Hepatocyte (in vitro differentiated cells): ENCODE measurements around the gene UPK1B. TPM values are rescaled to one million over a fixed set of nuclear protein-coding genes. Genes with fewer than 3 reads are reported as not detected.

Experiments used
- DNase-seq: peaks from one replicate; pipeline ENCODE4 v3.0.0-alpha.2; 2016; ENCODE audit warnings: low spot score
- H2AFZ ChIP-seq: fragments of 200-600 bp; sonication (generic); 2 replicates; pipeline ENCODE4 v1.6.0; 2016; ENCODE audit warnings: antibody characterized with exemption, mild to moderate bottlenecking
- H3K27ac ChIP-seq: fragments of 200-600 bp; sonication (generic); 2 replicates; pipeline ENCODE4 v1.5.1; 2016; ENCODE audit warnings: mild to moderate bottlenecking
- H3K27me3 ChIP-seq: fragments of 200-600 bp; sonication (generic); 2 replicates; pipeline ENCODE4 v1.6.1; 2016
- H3K36me3 ChIP-seq: fragments of 200-600 bp; sonication (generic); replicated peaks from 2 replicates; pipeline ENCODE4 v1.5.1; 2016; ENCODE audit warnings: low read depth; ENCODE audit not compliant: insufficient read depth
- H3K4me1 ChIP-seq: fragments of 200-600 bp; sonication (generic); 2 replicates; pipeline ENCODE4 v1.5.1; 2016; ENCODE audit warnings: mild to moderate bottlenecking, moderate library complexity; ENCODE audit not compliant: insufficient read depth
- H3K4me2 ChIP-seq: fragments of 200-600 bp; sonication (generic); 2 replicates; pipeline ENCODE4 v1.6.0; 2016
- H3K4me3 ChIP-seq: fragments of 200-600 bp; sonication (generic); 2 replicates; pipeline ENCODE4 v1.5.1; 2016; ENCODE audit warnings: mild to moderate bottlenecking
- H3K79me2 ChIP-seq: fragments of 200-600 bp; sonication (generic); 2 replicates; pipeline ENCODE4 v1.6.0; 2017; ENCODE audit warnings: mild to moderate bottlenecking
- H3K9me2 ChIP-seq: fragments of 200-600 bp; sonication (generic); replicated peaks from 2 replicates; pipeline ENCODE4 v1.6.0; 2017; ENCODE audit warnings: mild to moderate bottlenecking; ENCODE audit not compliant: insufficient read depth
- H3K9me3 ChIP-seq: fragments of 200-600 bp; sonication (generic); 2 replicates; pipeline ENCODE4 v1.5.1; 2016; ENCODE audit warnings: low read depth, mild to moderate bottlenecking
- H4K20me1 ChIP-seq: fragments of 200-600 bp; sonication (generic); 2 replicates; pipeline ENCODE4 v1.6.0; 2016; ENCODE audit warnings: mild to moderate bottlenecking; ENCODE audit not compliant: insufficient read depth, poor library complexity, severe bottlenecking
- EZH2 ChIP-seq: fragments of 200-600 bp; sonication (generic); IDR thresholded peaks from 2 replicates; pipeline ENCODE4 v1.6.1; 2016; ENCODE audit warnings: antibody characterized with exemption, mild to moderate bottlenecking, borderline replicate concordance
- EZH2phosphoT487 ChIP-seq: fragments of 200-600 bp; sonication (generic); IDR thresholded peaks from one replicate; pipeline ENCODE4 v1.6.1; 2018; ENCODE audit warnings: antibody characterized with exemption, mild to moderate bottlenecking, low read depth, moderate library complexity; ENCODE audit not compliant: unreplicated experiment, severe bottlenecking
- WGBS: methylation state at CpG from one replicate; pipeline ENCODE4 v1.1.6; 2016; ENCODE audit warnings: low lambda C conversion rate; ENCODE audit errors: missing lambda C conversion rate; 5-methylcytosine and 5-hydroxymethylcytosine counted together
- polyA plus RNA-seq: library from polyadenylated mRNA; unstranded; fragments of >200 nt; fragmentation: Nextera tagmentation; extraction: Ambion mirVana; gene quantifications from 2 replicates; pipeline ENCODE4 v1.2.1, GENCODE V29; 2016
- total RNA-seq: library from RNA; depleted of rRNA; stranded (reverse); fragments of >200 nt; gene quantifications from 2 replicates; pipeline ENCODE4 v1.2.3, GENCODE V29; 2014
- TF ChIP-seq, protein P1 (sequence below): fragments of 200-600 bp; sonication (generic); IDR thresholded peaks from 2 replicates; pipeline ENCODE4 v1.5.1; 2016; ENCODE audit warnings: antibody characterized with exemption, mild to moderate bottlenecking; ENCODE audit not compliant: poor library complexity

UPK1B gene
- total and polyA plus RNA-seq, 2 experiments from 2014 or later, result 9.0 to 17.3 TPM

DNA sequence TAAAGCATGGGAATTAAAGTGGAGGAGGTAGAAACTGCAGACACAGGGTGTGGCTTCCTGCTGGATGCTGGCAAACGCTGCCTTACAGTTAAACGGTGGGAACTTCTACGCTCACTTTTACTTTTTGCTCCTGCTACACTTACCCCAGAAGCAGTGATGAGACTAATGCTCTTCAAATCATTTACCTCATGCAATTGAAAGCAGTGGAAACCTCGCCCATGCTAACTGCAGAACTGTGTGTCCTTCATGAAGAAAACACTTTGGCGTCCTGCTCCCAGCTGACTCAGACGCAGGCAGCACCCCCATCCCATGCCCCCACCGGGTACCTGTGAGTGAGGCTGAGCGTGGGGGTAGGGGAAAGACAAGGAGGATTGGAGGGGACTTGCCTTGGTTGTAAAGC, 31.8 kb downstream of the UPK1B start:
- no peak overlapping the region for H3K27ac ChIP-seq
- TF ChIP-seq, protein P1, sequence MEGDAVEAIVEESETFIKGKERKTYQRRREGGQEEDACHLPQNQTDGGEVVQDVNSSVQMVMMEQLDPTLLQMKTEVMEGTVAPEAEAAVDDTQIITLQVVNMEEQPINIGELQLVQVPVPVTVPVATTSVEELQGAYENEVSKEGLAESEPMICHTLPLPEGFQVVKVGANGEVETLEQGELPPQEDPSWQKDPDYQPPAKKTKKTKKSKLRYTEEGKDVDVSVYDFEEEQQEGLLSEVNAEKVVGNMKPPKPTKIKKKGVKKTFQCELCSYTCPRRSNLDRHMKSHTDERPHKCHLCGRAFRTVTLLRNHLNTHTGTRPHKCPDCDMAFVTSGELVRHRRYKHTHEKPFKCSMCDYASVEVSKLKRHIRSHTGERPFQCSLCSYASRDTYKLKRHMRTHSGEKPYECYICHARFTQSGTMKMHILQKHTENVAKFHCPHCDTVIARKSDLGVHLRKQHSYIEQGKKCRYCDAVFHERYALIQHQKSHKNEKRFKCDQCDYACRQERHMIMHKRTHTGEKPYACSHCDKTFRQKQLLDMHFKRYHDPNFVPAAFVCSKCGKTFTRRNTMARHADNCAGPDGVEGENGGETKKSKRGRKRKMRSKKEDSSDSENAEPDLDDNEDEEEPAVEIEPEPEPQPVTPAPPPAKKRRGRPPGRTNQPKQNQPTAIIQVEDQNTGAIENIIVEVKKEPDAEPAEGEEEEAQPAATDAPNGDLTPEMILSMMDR, result no peak
- TF ChIP-seq EZH2 (no peak), EZH2phosphoT487 (no peak)
- H3K4me2 ChIP-seq, result no peak overlapping the region

DNA sequence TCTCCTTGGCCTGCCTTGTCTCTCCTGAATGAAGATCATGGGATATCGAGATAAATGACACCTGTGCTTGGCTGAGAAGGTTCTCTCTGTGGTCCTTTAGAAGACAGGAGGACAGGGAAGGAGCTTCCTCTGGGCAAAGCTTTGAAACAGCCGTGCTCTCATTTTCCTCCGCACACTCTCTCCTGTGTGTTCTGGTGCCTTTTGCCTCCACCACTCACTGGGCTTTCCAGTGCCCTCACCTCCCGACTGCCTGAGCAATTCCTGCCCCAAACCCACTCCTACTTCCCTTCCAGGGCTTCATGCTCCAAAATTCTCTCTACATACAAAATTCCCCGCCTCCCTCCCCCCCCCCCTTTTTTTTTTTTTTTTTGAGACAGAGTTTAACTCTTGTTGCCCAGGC, 32.3 kb downstream of the UPK1B start:
- Histone ChIP-seq H3K36me3 (no peaks in the 10 kb centered on the region), H3K9me2 (no peaks in the 10 kb centered on the region), H3K27me3 (no peaks in the 10 kb centered on the region), H2AFZ (no peak overlapping the region), H3K79me2 (no peaks in the 10 kb centered on the region), H3K4me2 (no peak overlapping the region), H3K27ac (no peak overlapping the region), H3K4me1 (peaks cover 8% of the 10 kb centered on the region), H4K20me1 (no peaks in the 10 kb centered on the region), H3K9me3 (no peaks in the 10 kb centered on the region), H3K4me3 (no peak overlapping the region)
- DNase-seq, result no peak
- 99% methylated on average over 4 of the region's 5 CpGs for whole genome bisulfite sequencing
- TF ChIP-seq EZH2, result no peak

More for the DNA sequence above, 31.8 kb downstream of the UPK1B start:
- no peaks in the 10 kb centered on the region for H3K79me2 ChIP-seq
- no peaks in the 10 kb centered on the region for H3K9me3 ChIP-seq
- no peak overlapping the region for H3K4me3 ChIP-seq
- no peaks in the 10 kb centered on the region for H3K9me2 ChIP-seq
- no peaks in the 10 kb centered on the region for H3K27me3 ChIP-seq
- H3K4me1 ChIP-seq, result peaks cover 8% of the 10 kb centered on the region
- WGBS, result 73% methylated on average over 8 of the region's 8 CpGs
- no peak overlapping the region for H2AFZ ChIP-seq
- no peak for DNase-seq
- no peaks in the 10 kb centered on the region for H4K20me1 ChIP-seq
- no peaks in the 10 kb centered on the region for H3K36me3 ChIP-seq

DNA sequence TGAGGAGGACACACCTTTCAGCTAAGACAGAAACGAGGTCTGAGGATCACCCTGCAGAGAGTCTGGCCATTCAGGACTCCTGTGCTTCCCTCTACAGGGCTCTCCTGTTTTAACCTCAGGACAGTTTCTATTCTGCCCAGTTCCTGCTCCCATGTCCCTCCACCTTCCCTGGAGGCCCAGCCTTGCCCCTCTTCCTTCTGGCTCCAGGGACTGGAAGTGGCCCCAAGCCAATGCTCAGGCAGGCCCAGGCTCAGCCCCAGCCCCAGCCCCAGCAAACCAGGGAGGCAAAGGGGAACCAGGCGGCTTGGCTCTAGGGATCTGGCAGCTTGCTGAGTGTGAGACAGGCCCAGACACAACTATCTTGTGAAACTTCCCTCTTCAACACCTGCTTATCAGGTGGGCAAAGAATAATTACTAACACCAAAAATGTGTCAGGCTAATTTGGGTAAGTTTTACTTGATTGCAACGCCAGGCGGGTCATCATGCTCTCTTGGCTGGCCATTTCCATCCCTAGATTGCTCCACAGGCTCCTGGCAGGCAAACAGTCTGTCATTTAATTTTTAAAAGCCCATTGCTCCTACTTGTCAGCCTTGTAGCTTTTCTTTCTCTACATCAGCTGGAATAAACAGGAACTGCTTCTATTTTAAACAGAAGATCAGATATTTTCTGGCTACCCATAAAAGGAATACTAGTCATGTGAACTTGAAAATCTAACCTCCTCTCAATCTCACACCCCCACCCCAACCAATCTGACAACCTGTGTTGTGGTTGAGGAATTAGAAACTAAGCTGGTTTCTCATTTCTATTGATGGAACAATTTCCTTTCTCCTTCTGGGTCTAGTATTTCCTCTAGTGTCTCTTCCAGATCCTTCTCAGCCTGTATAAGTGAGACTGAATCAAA, 33.5 kb downstream of the UPK1B start:
- Histone ChIP-seq H3K9me3 (no peaks in the 10 kb centered on the region), H3K4me3 (no peak overlapping the region), H4K20me1 (no peaks in the 10 kb centered on the region), H3K27ac (no peak overlapping the region), H3K27me3 (no peaks in the 10 kb centered on the region), H2AFZ (no peak overlapping the region), H3K4me1 (peaks cover 9% of the 10 kb centered on the region), H3K36me3 (no peaks in the 10 kb centered on the region), H3K4me2 (no peak overlapping the region), H3K9me2 (no peaks in the 10 kb centered on the region), H3K79me2 (no peaks in the 10 kb centered on the region)
- DNase-seq, result no peak
- WGBS, result 80% methylated on average over 4 of the region's 4 CpGs
- TF ChIP-seq, protein P1, result no peak
- TF ChIP-seq EZH2 (no peak), EZH2phosphoT487 (no peak)

DNA sequence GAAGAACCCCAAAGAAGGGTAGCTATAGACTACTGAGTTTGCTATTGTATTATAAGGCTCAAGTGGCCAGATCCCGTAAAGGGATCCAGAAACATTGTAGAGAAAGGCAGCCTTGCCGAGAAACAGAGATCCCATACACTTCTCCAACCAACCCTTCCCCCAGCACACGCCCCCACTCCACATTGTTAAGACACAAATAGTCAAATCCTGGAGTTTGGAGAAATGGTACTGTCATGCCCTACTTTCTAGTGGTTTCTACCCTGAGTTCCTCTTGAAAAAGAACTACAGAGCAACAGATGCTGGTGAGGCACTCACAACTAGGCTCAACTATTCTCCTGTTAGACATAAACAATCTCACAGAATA, 34.1 kb downstream of the UPK1B start:
- WGBS, result 85% methylated on average over 3 of the region's 3 CpGs
- Histone ChIP-seq H3K9me2 (no peaks in the 10 kb centered on the region), H3K36me3 (no peaks in the 10 kb centered on the region), H4K20me1 (no peaks in the 10 kb centered on the region), H2AFZ (no peak overlapping the region), H3K27ac (no peak overlapping the region), H3K4me3 (no peak overlapping the region), H3K9me3 (no peaks in the 10 kb centered on the region), H3K79me2 (no peaks in the 10 kb centered on the region), H3K4me2 (no peak overlapping the region), H3K27me3 (no peaks in the 10 kb centered on the region), H3K4me1 (peaks cover 13% of the 10 kb centered on the region)
- TF ChIP-seq EZH2 (no peak), EZH2phosphoT487 (no peak)
- TF ChIP-seq, protein P1, result no peak
- DNase-seq, result no peak
